ENCODE data around the gene ZNF205. TPM values are rescaled to one million over a fixed set of nuclear protein-coding genes. Genes with fewer than 3 reads are reported as not detected.

Gene ZNF205
- total and polyA plus RNA-seq, 2 donors (not counting 1 experiment from before 2014, with no cell fraction given), result 3.4 to 16.0 TPM

- Histone ChIP-seq H3K4me3 (replicated peaks in 1 of 4; ENCODE audit: control extremely low read depth in 1 of 4, insufficient read depth in 1 of 4, low read depth in 3 of 4, low read length in 4 of 4) (no peak overlapping the region), H3K36me3 (ENCODE audit: control insufficient read depth, insufficient read depth, low read length) (peaks cover 3% of the 10 kb centered on the region), H3K9me3 (ENCODE audit: control insufficient read depth, insufficient read depth, low read depth, low read length) (no peaks in the 10 kb centered on the region), H3K79me2 (ENCODE audit: control insufficient read depth, insufficient read depth, low read length) (no peaks in the 10 kb centered on the region), H3K27me3 (ENCODE audit: control insufficient read depth, insufficient read depth, low read length) (no peaks in the 10 kb centered on the region), H2AFZ (ENCODE audit: low read length) (no peak overlapping the region), H4K20me1 (ENCODE audit: control insufficient read depth, extremely low read depth, insufficient read depth, low read length) (no peaks in the 10 kb centered on the region), H3K4me1 (ENCODE audit: control insufficient read depth, extremely low read depth, insufficient read depth, low read length) (no peaks in the 10 kb centered on the region), H3K27ac (ENCODE audit: insufficient read depth, low read length) (no peak overlapping the region), H3K4me2 (ENCODE audit: extremely low read depth, insufficient read depth, low read length) (no peak overlapping the region), H3K9ac (ENCODE audit: insufficient read depth, low read length) (no peak overlapping the region)
- DNase-seq (ENCODE audit: low read depth in 2 of 2), result no peak
- TF ChIP-seq CTCF (conservative IDR thresholded peaks at IDR 0.05 in 1 of 2, IDR thresholded peaks at IDR 0.05 in 1 of 2; ENCODE audit: low read depth in 1 of 2, low read length in 2 of 2) (no peak), EZH2 (IDR thresholded peaks at IDR 0.05; ENCODE audit: low read length, missing control alignments) (no peak)
These were observed 34.8 kb downstream of the ZNF205 start for GRCh38 chr16:3147046-3147756.

- H4K20me1 ChIP-seq (ENCODE audit: control insufficient read depth, extremely low read depth, insufficient read depth, low read length), result no peaks in the 10 kb centered on the region
- no peak for DNase-seq (ENCODE audit: low read depth in 2 of 2)
- no peaks in the 10 kb centered on the region for H3K36me3 ChIP-seq (ENCODE audit: control insufficient read depth, insufficient read depth, low read length)
- no peak overlapping the region for H3K9ac ChIP-seq (ENCODE audit: insufficient read depth, low read length)
- H3K79me2 ChIP-seq (ENCODE audit: control insufficient read depth, insufficient read depth, low read length), result no peaks in the 10 kb centered on the region
- TF ChIP-seq EZH2 (IDR thresholded peaks at IDR 0.05; ENCODE audit: low read length, missing control alignments) (no peak), CTCF (conservative IDR thresholded peaks at IDR 0.05 in 1 of 2, IDR thresholded peaks at IDR 0.05 in 1 of 2; ENCODE audit: low read depth in 1 of 2, low read length in 2 of 2) (no peak)
- H2AFZ ChIP-seq (ENCODE audit: low read length), result no peak overlapping the region
- no peak overlapping the region for H3K4me2 ChIP-seq (ENCODE audit: extremely low read depth, insufficient read depth, low read length)
- no peaks in the 10 kb centered on the region for H3K27me3 ChIP-seq (ENCODE audit: control insufficient read depth, insufficient read depth, low read length)
- no peaks in the 10 kb centered on the region for H3K9me3 ChIP-seq (ENCODE audit: control insufficient read depth, insufficient read depth, low read depth, low read length)
- H3K4me3 ChIP-seq (replicated peaks in 1 of 4; ENCODE audit: control extremely low read depth in 1 of 4, insufficient read depth in 1 of 4, low read depth in 3 of 4, low read length in 4 of 4), result no peak overlapping the region
- peaks cover 2% of the 10 kb centered on the region for H3K4me1 ChIP-seq (ENCODE audit: control insufficient read depth, extremely low read depth, insufficient read depth, low read length)
- no peak overlapping the region for H3K27ac ChIP-seq (ENCODE audit: insufficient read depth, low read length)
These were observed 35.3 kb downstream of the ZNF205 start for GRCh38 chr16:3147757-3148104.

- Histone ChIP-seq H3K27ac (ENCODE audit: insufficient read depth, low read length) (no peak overlapping the region), H3K4me1 (ENCODE audit: control insufficient read depth, extremely low read depth, insufficient read depth, low read length) (peaks cover 2% of the 10 kb centered on the region), H3K4me3 (replicated peaks in 1 of 4; ENCODE audit: control extremely low read depth in 1 of 4, insufficient read depth in 1 of 4, low read depth in 3 of 4, low read length in 4 of 4) (no peak overlapping the region), H3K9me3 (ENCODE audit: control insufficient read depth, insufficient read depth, low read depth, low read length) (no peaks in the 10 kb centered on the region), H3K79me2 (ENCODE audit: control insufficient read depth, insufficient read depth, low read length) (no peaks in the 10 kb centered on the region), H4K20me1 (ENCODE audit: control insufficient read depth, extremely low read depth, insufficient read depth, low read length) (no peaks in the 10 kb centered on the region), H2AFZ (ENCODE audit: low read length) (no peak overlapping the region), H3K9ac (ENCODE audit: insufficient read depth, low read length) (no peak overlapping the region), H3K27me3 (ENCODE audit: control insufficient read depth, insufficient read depth, low read length) (no peaks in the 10 kb centered on the region), H3K4me2 (ENCODE audit: extremely low read depth, insufficient read depth, low read length) (no peak overlapping the region), H3K36me3 (ENCODE audit: control insufficient read depth, insufficient read depth, low read length) (no peaks in the 10 kb centered on the region)
- no peak for TF ChIP-seq EZH2 (IDR thresholded peaks at IDR 0.05; ENCODE audit: low read length, missing control alignments)
- TF ChIP-seq CTCF (conservative IDR thresholded peaks at IDR 0.05 in 1 of 2, IDR thresholded peaks at IDR 0.05 in 1 of 2; ENCODE audit: low read depth in 1 of 2, low read length in 2 of 2), result no peak
- DNase-seq (ENCODE audit: low read depth in 2 of 2), result no peak
These were observed 36.1 kb downstream of the ZNF205 start for GRCh38 chr16:3148256-3149192.
